Right lobe of liver (tissue), 4 donors: ENCODE results near the gene PIK3C2G.

Experiments used
- POLR2A ChIP-seq: fragments of 450-650 bp; IDR thresholded peaks from one replicate; pipeline ENCODE4 v1.6.1; 2017; ENCODE audit warnings: antibody characterized with exemption, mild to moderate bottlenecking
- TF ChIP-seq, protein P1 (sequence below), 4 donors: fragments of 200-600 bp in 3 of 4; fragments of 450-650 bp in 1 of 4; IDR thresholded peaks; one replicate each; pipeline versions ENCODE4 v1.5.1 to v1.8.0; 2016 to 2022; ENCODE audit warnings: antibody characterized with exemption in 4 of 4, mild to moderate bottlenecking in 2 of 4
- donor health status: DM: no; HTN: no; CAD: no.
- donor health status: DM: no; HTN: no; CAD: no.
- donor health status: DM: no; HTN: yes; CAD: no.

DNA sequence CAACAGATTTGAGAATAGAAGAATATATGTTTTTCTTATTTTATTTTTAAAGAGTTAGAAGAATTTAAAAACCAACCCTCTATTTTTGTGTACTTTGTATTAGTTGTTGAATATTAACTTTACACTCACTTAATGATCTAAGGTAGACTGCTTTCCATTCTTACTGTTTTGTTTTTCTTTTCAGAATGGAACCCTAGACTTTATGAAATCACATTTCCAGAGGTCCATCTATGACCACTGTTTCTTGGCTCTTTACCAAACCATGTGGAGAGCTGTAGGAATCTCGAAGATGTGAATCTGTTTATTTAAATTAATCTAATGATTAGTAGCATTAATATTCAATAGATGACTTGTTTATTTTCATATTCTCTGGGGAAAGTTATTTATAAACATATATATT is 7.2 kb upstream of the PIK3C2G start:
- TF ChIP-seq, protein P1, sequence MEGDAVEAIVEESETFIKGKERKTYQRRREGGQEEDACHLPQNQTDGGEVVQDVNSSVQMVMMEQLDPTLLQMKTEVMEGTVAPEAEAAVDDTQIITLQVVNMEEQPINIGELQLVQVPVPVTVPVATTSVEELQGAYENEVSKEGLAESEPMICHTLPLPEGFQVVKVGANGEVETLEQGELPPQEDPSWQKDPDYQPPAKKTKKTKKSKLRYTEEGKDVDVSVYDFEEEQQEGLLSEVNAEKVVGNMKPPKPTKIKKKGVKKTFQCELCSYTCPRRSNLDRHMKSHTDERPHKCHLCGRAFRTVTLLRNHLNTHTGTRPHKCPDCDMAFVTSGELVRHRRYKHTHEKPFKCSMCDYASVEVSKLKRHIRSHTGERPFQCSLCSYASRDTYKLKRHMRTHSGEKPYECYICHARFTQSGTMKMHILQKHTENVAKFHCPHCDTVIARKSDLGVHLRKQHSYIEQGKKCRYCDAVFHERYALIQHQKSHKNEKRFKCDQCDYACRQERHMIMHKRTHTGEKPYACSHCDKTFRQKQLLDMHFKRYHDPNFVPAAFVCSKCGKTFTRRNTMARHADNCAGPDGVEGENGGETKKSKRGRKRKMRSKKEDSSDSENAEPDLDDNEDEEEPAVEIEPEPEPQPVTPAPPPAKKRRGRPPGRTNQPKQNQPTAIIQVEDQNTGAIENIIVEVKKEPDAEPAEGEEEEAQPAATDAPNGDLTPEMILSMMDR (IDR thresholded peaks at IDR 0.05): no peak
- no peak for TF ChIP-seq POLR2A
